ENCODE measurements around the gene INPP5A. TPM values are rescaled to one million over a fixed set of nuclear protein-coding genes. Genes with fewer than 3 reads are reported as not detected.

INPP5A gene
- total and polyA plus RNA-seq, 9 of the 15 experiments (the other 6 are each of a cell fraction or from before 2014, with no cell fraction given): 0.66 to 11.6 (median 7.7) TPM

DNA sequence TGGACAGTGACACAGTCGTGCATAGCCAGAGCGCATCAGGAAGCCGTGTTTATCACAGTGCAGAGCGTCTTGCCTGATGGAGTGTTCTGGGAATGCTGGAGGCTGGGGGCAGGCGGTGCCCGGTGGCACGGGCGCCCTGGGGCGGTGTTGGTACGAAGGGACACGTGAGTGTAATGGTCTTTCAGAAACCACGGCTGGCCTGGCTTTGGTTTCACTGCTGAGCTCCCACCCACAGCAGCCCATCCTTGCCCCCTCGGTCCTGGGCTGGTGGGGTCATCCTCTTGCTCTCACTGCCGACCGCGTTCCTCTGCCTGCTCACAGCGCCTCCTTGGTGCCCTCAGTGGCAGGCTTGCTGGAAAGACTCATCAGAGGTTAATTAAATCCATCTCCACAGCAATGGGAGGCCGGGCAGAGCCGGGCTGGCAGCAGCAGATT lies 197.8 kb downstream of the INPP5A start:
- H3K9ac ChIP-seq (ENCODE audit: insufficient read depth in 1 of 2, low read depth in 2 of 2, low read length in 2 of 2): no peak overlapping the region
- no peak for FAIRE-seq

DNA sequence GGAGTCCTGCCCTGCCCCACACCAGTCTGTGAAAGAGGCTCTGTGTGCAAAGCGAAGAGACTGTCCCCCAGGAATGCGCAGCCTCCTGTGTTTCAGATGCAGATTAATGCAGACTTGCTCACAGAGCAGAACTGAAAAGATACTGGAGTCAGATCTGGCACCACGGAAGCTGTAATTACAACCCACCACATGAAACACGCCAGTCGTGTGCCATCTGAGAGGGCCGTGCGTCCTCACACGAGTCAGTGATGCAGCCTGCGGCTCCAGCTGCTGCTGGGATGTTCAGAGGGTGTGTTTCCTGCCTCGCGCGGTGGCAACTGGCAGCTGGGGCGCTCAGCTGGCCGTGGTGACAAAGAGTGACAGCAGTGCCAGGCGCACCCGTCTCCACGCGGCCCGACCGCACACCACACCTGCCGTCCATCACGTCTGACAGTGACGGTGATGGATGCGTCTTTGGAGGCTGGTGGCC lies 198.4 kb downstream of the INPP5A start:
- Histone ChIP-seq H3K27me3 (ENCODE audit: control insufficient read depth in 2 of 2, insufficient read depth in 2 of 2, low read length in 2 of 2) (no peaks in the 10 kb centered on the region), H3K36me3 (ENCODE audit: control insufficient read depth, insufficient read depth, low read length) (no peaks in the 10 kb centered on the region), H3K9me3 (replicated peaks; ENCODE audit: control insufficient read depth, insufficient read depth, low read depth, low read length) (no peaks in the 10 kb centered on the region), H3K79me2 (ENCODE audit: control insufficient read depth, insufficient read depth, low read length) (no peaks in the 10 kb centered on the region), H3K4me1 (replicated peaks in 1 of 2; ENCODE audit: control insufficient read depth in 2 of 2, insufficient read depth in 2 of 2, low read length in 2 of 2) (peaks cover 0 to 4% of the 10 kb centered on the region in 2 experiments; a peak in 1 of 5 replicates), H4K20me1 (replicated peaks; ENCODE audit: control insufficient read depth, insufficient read depth, low read length) (no peaks in the 10 kb centered on the region), H3K9ac (ENCODE audit: insufficient read depth in 1 of 2, low read depth in 2 of 2, low read length in 2 of 2) (no peak overlapping the region; a peak in 1 of 4 replicates), H3K4me2 (ENCODE audit: insufficient read depth, low read length) (no peak overlapping the region), H3K9me1 (ENCODE audit: control insufficient read depth, insufficient read depth, low read length) (no peaks in the 10 kb centered on the region), H3K4me3 (no peak overlapping the region), H2AFZ (ENCODE audit: low read depth, low read length) (no peak overlapping the region), H3K27ac (ENCODE audit: extremely low read depth, low read depth, low read length) (no peak overlapping the region)
- intact Hi-C loops (cut with micrococcal nuclease) (no loop called here), in situ Hi-C loops (cut with MboI) (no loop called here)
- BruUV-seq (replicated peaks): no TSS peak
- ChIA-PET CTCF (ENCODE audit: low intra/inter-chr PET ratio) (no interaction called here), POLR2A (no interaction called here)
- FAIRE-seq (no peak), DNase-seq (ENCODE audit: extremely low read depth in 1 of 4, low spot score in 3 of 4) (no peak), ATAC-seq (no peak)
- no peak for TF ChIP-seq U2AF1 (optimal IDR thresholded peaks at IDR 0.05; ENCODE audit: low read depth, low read length)
- no peak for TF ChIP-seq ZNF76 (CRISPR knock-in tag; IDR thresholded peaks at IDR 0.05; ENCODE audit: borderline replicate concordance)
- no peak for TF ChIP-seq LEF1 (IDR thresholded peaks at IDR 0.05)
- no peak for TF ChIP-seq CTBP1 (IDR thresholded peaks at IDR 0.05; ENCODE audit: borderline replicate concordance)
- no peak for TF ChIP-seq RAD51 (IDR thresholded peaks at IDR 0.05; ENCODE audit: borderline replicate concordance, low read depth)
- TF ChIP-seq ELF4 (CRISPR knock-in tag; IDR thresholded peaks at IDR 0.05): no peak
- 82% methylated on average over 16 of the region's 24 CpGs for WGBS (ENCODE audit: insufficient coverage, low coverage, missing lambda C conversion rate)

More for the DNA sequence above, 197.8 kb downstream of the INPP5A start:
- no peak overlapping the region for H3K27ac ChIP-seq (ENCODE audit: extremely low read depth, low read depth, low read length)
- no peaks in the 10 kb centered on the region for H3K9me1 ChIP-seq (ENCODE audit: control insufficient read depth, insufficient read depth, low read length)
- no peaks in the 10 kb centered on the region for H3K9me3 ChIP-seq (replicated peaks; ENCODE audit: control insufficient read depth, insufficient read depth, low read depth, low read length)
- H3K4me3 ChIP-seq: no peak overlapping the region
- CTCF ChIA-PET (ENCODE audit: low intra/inter-chr PET ratio): no interaction called here
- BruUV-seq (replicated peaks): no TSS peak
- POLR2A ChIA-PET: no interaction called here
- no peaks in the 10 kb centered on the region for H3K27me3 ChIP-seq (ENCODE audit: control insufficient read depth in 2 of 2, insufficient read depth in 2 of 2, low read length in 2 of 2)
- TF ChIP-seq, protein P1, sequence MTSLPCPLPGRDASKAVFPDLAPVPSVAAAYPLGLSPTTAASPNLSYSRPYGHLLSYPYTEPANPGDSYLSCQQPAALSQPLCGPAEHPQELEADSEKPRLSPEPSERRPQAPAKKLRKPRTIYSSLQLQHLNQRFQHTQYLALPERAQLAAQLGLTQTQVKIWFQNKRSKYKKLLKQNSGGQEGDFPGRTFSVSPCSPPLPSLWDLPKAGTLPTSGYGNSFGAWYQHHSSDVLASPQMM (CRISPR knock-in tag; IDR thresholded peaks at IDR 0.05): no peak
- H3K4me1 ChIP-seq (replicated peaks in 1 of 2; ENCODE audit: control insufficient read depth in 2 of 2, insufficient read depth in 2 of 2, low read length in 2 of 2): peaks cover 0 to 10% of the 10 kb centered on the region in 2 experiments; a peak in 1 of 5 replicates
- in situ Hi-C loops (cut with MboI): no loop called here
- WGBS (ENCODE audit: insufficient coverage, low coverage, missing lambda C conversion rate): 38% methylated on average over 17 of the region's 19 CpGs
- H3K36me3 ChIP-seq (ENCODE audit: control insufficient read depth, insufficient read depth, low read length): no peaks in the 10 kb centered on the region
- intact Hi-C loops (cut with micrococcal nuclease): no loop called here
- H3K79me2 ChIP-seq (ENCODE audit: control insufficient read depth, insufficient read depth, low read length): no peaks in the 10 kb centered on the region
- ATAC-seq: no peak
- no peak overlapping the region for H3K4me2 ChIP-seq (ENCODE audit: insufficient read depth, low read length)
- no peaks in the 10 kb centered on the region for H4K20me1 ChIP-seq (replicated peaks; ENCODE audit: control insufficient read depth, insufficient read depth, low read length)
- no peak for DNase-seq (ENCODE audit: extremely low read depth in 1 of 4, low spot score in 3 of 4)
- no peak overlapping the region for H2AFZ ChIP-seq (ENCODE audit: low read depth, low read length)

Data from K562 (cell line).